ENCODE results near the gene VPS39.

The VPS39 gene

DNA sequence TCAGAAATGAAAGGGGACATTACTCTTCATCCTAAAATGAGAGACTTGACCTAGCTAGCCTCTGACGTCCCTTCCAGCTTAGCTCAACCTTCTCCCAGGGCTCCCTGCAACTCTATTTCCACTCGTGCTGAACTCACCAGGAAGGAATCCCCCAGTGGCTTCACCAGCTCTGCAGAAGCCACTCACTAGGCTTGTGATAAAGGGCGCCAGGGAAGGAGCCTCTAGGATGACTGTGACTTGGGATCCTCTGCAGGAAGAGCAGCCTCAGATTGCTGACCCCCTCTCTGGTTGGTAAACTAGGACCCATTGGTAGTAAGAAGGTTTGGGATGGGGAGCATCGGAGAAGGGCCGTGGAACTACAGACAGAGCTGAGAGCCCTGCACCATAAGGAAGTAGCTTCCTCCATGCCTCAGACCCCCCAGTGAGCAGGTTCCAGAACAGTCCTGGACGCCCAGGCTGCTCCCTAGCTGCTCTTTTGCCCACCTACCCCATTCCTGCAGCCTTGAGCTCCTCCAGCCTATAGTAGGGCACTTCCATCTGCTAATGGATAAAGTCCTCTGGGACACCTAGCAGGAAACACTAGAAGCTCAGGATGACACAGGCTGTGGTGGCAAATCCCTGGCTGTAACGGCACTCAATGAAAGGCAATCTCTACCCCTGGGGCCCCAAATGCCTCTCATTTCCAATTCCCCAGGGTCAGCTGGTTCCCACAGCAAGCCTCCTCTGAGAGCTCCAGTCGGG lies 77.7 kb downstream of the VPS39 start:
- no peak for DNase-seq (ENCODE audit: low read depth in 2 of 2, low spot score in 1 of 2)

DNA sequence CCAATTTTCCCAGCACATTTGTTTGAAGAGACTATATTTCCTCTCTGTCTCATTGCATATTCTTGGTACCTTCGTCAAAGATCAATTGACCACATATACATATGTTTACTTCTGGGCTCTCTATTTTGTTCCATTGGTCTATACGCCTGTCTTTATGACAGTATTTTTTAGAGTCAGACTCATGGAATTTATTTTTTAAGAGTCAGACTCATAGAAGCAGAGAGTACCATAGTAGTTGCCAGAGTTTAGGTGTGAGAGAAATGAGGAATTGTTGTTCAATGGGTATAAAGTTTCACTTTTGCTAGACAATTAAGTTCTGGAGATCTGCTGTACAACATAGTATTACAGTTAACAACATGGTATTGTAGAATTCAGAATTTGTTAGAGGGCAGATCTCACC lies 78.7 kb downstream of the VPS39 start:
- no peak for DNase-seq (ENCODE audit: low read depth in 2 of 2, low spot score in 1 of 2)

DNA sequence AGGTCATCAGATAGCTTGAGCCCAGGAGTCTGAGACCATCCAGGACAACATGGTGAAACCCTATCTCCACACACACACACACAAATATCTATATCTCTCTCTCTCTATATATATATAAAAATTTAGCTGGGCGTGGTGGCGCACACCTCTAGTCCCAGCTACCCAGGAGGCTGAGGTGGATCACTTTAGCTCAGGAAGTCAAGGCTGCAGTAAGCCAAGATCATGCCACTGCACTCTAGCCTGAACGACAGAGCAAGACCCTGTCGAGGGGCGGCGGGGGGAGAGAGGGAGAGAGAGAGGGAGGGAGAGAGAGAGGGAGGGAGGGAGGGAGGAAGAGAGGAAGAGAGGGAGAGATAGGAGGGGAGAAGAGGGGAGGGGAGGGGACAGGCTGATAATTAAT lies 79.6 kb downstream of the VPS39 start:
- DNase-seq (ENCODE audit: low read depth in 2 of 2, low spot score in 1 of 2), result no peak

DNA sequence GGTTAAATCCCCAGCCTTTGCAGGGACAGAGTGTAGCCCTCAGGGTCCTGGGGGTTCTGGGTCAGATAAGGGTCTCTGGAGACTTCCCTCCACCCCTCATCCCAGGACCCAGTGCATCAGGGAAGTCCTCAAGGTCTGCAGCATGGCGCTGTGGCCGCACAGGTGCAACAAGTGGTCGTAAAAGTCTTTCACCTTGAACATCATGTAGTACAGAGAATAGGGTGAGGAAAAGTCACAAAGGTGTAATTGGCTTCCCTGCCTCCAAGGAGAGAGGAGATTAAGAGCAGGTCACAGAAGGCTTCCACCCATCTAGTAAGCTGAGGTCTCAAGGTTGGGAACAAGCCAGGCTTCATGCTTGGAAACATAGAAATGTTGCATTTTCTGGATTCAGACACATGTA lies 84.6 kb downstream of the VPS39 start:
- no peak for DNase-seq (ENCODE audit: low read depth in 2 of 2, low spot score in 1 of 2)

DNA sequence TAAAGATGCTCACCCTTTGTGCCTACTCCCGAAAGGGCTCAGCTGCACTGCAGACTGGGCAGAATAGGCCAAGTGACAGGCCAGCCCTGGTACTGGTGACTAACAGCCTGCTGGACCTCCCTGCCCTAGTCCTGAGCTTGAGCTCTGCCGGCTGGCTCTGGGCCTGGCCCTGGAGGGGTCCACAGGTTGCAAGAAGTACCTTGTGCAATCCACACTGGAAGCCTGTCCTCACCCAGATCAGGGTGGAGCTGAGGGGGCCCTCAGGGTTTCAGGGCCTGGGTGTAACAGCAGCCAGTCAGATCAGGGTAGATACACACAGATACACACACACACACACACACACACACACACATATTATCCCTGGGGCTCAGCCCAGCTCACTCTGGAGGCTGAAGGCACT lies 86.4 kb downstream of the VPS39 start:
- no peak for DNase-seq (ENCODE audit: low read depth in 2 of 2, low spot score in 1 of 2)

DNA sequence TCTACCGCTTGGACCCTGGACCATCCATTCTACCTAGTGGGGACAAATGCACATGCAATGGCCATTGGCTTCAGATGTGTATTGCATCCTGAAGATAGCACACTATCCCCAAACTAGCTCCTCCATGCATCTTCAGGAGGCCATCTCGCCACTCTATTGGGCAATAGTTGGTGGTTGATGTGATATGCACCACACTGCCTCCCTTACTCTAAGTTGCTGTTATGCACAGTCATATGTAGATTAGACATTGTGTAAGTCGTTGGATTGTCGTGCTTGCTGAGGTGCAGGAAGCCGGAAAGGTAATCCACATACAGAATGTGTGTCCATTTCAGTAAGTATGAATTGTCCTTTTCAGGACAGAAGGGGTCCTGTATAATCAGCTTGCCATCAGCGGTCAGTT lies 87.1 kb downstream of the VPS39 start:
- DNase-seq (ENCODE audit: low read depth in 2 of 2, low spot score in 1 of 2), result no peak

DNA sequence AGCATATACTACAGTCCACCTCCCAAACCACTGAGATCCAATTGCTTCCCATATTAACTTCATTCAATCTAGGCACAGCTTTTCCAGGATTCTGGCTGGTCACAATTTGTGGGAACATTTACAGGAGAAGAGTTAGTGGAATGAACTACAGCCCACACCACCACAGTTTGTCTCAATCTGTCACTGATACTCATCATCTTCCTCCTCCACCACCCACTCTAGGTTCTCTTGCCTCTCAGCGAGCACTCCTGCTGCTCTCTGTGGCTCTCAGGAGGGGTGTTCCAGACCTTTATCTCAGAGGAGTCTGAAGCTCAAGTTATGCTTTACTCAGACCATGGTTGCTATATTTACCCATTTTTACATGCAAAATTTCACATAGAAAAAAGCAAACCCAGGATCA lies 87.8 kb downstream of the VPS39 start:
- DNase-seq (ENCODE audit: low read depth in 2 of 2, low spot score in 1 of 2), result no peak

DNA sequence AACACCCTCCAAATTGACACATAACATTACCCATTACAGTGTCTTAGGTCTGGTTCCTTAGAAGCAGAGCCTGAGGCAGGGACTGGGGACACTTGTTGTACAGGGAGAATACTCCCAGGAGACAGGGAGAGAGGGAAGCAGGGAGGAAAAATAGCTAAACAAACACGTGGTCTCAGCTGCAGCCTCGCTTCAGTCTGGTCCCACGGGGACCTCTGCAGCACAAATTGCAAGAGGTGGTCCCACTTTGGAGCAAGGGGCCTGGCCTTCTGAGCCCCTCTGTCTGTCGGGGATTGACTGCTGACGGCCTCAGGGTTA lies 88.7 kb downstream of the VPS39 start:
- DNase-seq (ENCODE audit: low read depth in 2 of 2, low spot score in 1 of 2), result no peak

DNA sequence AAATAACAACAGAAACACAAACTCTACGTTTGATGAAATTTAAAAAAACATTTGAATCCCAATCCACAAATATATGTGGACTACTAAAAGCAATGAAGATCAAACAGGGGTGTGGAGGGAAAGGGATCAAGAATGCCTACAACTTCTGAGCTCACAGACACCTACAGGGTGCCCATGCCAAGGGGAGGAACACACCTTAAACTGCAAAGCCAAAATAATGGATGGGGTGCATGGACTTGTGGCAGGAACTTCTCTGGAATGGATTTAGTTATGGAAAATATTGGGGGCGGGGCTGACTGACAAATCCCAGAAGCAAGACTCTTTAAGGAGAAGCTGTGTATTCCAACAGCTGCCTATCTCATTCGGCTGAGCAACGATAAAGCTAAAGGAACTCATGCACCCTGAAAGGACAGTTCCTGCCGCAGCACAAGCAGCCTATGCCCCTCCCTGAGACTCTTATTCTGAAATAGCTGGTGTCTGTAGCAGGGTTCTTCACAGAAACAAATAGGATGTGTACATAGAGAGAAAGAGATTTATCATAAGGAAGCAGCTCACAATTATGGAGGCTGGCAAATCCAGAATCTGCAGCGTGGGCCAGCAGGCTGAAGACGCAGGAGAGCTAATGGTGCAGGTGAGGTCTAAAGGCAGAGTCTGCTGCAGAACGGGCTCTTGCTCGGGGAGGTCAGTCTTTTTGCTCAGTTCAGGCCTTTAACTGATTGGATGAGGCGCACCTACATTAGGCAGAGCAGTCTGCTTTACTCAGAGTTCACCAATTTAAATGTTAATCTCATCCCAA lies 89.3 kb downstream of the VPS39 start:
- no peak for DNase-seq (ENCODE audit: low read depth in 2 of 2, low spot score in 1 of 2)

DNA sequence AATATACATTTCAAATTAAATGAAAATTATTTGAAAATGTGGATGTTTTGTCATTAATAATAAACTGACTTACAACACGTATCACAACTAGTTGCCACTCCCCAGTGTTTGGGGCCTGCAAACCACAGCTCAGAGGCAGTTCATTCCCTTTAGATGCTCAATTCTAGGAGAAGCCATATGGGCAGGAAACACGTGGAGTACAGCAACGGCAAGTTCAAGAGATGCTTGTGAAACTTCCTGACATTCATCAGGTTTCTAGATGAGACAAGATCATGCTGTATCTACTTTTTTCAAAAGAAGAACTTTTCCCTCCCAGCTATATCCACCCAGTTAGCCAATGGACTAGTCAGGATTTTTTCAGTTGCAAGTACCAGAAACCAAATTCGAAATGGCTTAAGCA lies 96.2 kb downstream of the VPS39 start:
- DNase-seq (ENCODE audit: low read depth in 2 of 2, low spot score in 1 of 2), result no peak

DNA sequence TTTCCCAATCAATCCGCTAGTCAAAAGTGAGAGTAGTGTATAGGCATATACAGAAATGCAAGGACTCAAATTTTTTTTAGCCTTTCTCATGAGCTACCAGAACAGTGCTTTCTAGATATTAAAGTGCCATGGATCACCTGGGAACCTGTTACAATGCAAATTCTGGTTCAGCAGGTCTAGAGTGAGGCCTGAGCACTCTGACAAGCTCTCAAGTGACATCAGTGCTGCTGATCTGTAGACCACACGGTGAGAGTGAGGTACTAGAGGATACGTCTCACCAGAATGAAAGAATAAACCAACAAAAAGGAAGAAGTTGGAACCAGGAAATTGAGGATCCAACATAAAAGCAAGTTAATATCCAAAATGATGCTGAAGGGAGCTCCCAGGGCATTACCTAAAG lies 97.7 kb downstream of the VPS39 start:
- no peak for DNase-seq (ENCODE audit: low read depth in 2 of 2, low spot score in 1 of 2)

DNA sequence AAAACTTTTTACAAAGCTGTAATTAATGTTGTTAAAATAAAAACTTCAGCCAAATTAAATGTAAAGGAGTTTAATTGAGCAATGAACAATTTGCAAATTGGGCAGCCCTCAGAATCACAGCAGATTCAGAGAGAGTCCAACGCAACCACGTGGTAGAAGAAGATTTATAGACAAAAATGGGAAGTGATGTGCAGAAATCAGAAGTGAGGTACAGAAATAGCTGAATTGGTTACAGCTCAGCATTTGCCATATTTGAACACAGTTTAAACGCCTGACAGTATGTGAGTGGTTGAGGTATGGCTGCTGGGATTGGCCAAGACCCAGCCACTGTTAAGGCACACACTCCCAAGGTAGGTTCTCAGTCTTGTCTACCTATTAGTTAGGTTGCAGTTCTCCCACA lies 99.3 kb downstream of the VPS39 start:
- DNase-seq (ENCODE audit: low read depth in 2 of 2, low spot score in 1 of 2), result no peak
